Trophoblast cell (in vitro differentiated cells and primary cell): ENCODE data around the gene AHI1.

Experiments used
- DNase-seq, 2 donors: peaks; one replicate each; pipeline ENCODE4 v3.0.0-alpha.2; 2016
- H2AFZ ChIP-seq: 2 replicates; pipeline ENCODE4 v1.6.1; 2013; ENCODE audit warnings: low read length, moderate library complexity, mild to moderate bottlenecking; ENCODE audit not compliant: insufficient read depth, poor library complexity
- H2AK5ac ChIP-seq: 2 replicates; pipeline ENCODE4 v1.6.1; 2013; ENCODE audit warnings: mild to moderate bottlenecking, low read length
- H2BK120ac ChIP-seq: 2 replicates; pipeline ENCODE4 v1.6.1; 2013; ENCODE audit warnings: low read length, mild to moderate bottlenecking, moderate library complexity; ENCODE audit not compliant: insufficient read depth, poor library complexity
- H2BK12ac ChIP-seq: 2 replicates; pipeline ENCODE4 v1.6.1; 2013; ENCODE audit warnings: mild to moderate bottlenecking, low read length, moderate library complexity
- H2BK5ac ChIP-seq: 2 replicates; pipeline ENCODE4 v1.6.1; 2013; ENCODE audit warnings: low read length, low read depth, moderate library complexity, mild to moderate bottlenecking; ENCODE audit not compliant: poor library complexity
- H3K14ac ChIP-seq: 2 replicates; pipeline ENCODE4 v1.6.1; 2013; ENCODE audit warnings: mild to moderate bottlenecking, low read length
- H3K18ac ChIP-seq: 2 replicates; pipeline ENCODE4 v1.6.1; 2013; ENCODE audit warnings: mild to moderate bottlenecking, low read length
- H3K23ac ChIP-seq: 2 replicates; pipeline ENCODE4 v1.6.1; 2013; ENCODE audit warnings: low read length
- H3K27ac ChIP-seq: 2 replicates; pipeline ENCODE4 v1.5.1; 2013; ENCODE audit warnings: low read depth, mild to moderate bottlenecking, inconsistent platforms, low read length, moderate library complexity
- H3K27me3 ChIP-seq: 2 replicates; pipeline ENCODE4 v1.6.1; 2013; ENCODE audit warnings: inconsistent platforms, mild to moderate bottlenecking, low read length, moderate library complexity; ENCODE audit not compliant: insufficient read depth
- H3K36me3 ChIP-seq, 2 experiments: 1 replicate in 1 of 2; 2 replicates in 1 of 2; pipeline ENCODE4 v1.6.1; 2013; ENCODE audit warnings: low read length in 2 of 2, mild to moderate bottlenecking in 2 of 2, moderate library complexity in 1 of 2; ENCODE audit not compliant: insufficient read depth in 2 of 2, control insufficient read depth in 1 of 2
- H3K4ac ChIP-seq: 2 replicates; pipeline ENCODE4 v1.6.1; 2013; ENCODE audit warnings: low read depth, mild to moderate bottlenecking, low read length, moderate library complexity
- H3K4me1 ChIP-seq, 2 experiments: 1 replicate in 1 of 2; 2 replicates in 1 of 2; pipeline ENCODE4 v1.6.1; 2013; ENCODE audit warnings: low read length in 2 of 2, mild to moderate bottlenecking in 2 of 2, moderate library complexity in 1 of 2; ENCODE audit not compliant: insufficient read depth in 2 of 2, control insufficient read depth in 1 of 2
- H3K4me2 ChIP-seq: 2 replicates; pipeline ENCODE4 v1.6.1; 2013; ENCODE audit warnings: inconsistent platforms, mild to moderate bottlenecking, low read length, moderate library complexity
- H3K4me3 ChIP-seq: 2 replicates; pipeline ENCODE4 v1.5.1; 2013; ENCODE audit warnings: mild to moderate bottlenecking, low read depth, low read length, inconsistent platforms
- H3K79me1 ChIP-seq: one replicate; pipeline ENCODE4 v1.6.1; 2013; ENCODE audit warnings: low read length
- H3K79me2 ChIP-seq: 2 replicates; pipeline ENCODE4 v1.6.1; 2013; ENCODE audit warnings: low read length, mild to moderate bottlenecking; ENCODE audit not compliant: control insufficient read depth, insufficient read depth, poor library complexity
- H3K9ac ChIP-seq: 2 replicates; pipeline ENCODE4 v1.6.1; 2013; ENCODE audit warnings: mild to moderate bottlenecking, low read length
- H3K9me3 ChIP-seq: 2 replicates; pipeline ENCODE4 v1.6.1; 2013; ENCODE audit warnings: low read depth, mild to moderate bottlenecking, control low read depth, inconsistent platforms, low read length; ENCODE audit not compliant: insufficient read depth
- H4K12ac ChIP-seq: 2 replicates; pipeline ENCODE4 v1.6.1; 2013; ENCODE audit warnings: low read depth, mild to moderate bottlenecking, low read length, moderate library complexity
- H4K8ac ChIP-seq: 2 replicates; pipeline ENCODE4 v1.6.1; 2013; ENCODE audit warnings: low read depth, mild to moderate bottlenecking, low read length, moderate library complexity
- H4K91ac ChIP-seq: one replicate; pipeline ENCODE4 v1.6.1; 2013; ENCODE audit warnings: low read depth, mild to moderate bottlenecking, low read length, moderate library complexity
- WGBS: extraction: QIAGEN DNeasy Blood & Tissue Kit; methylation state at CpG from one replicate; pipeline ENCODE4 v1.1.7; 2013; ENCODE audit warnings: missing lambda C conversion rate; ENCODE audit not compliant: insufficient read length, insufficient coverage; ENCODE audit errors: extremely low coverage; 5-methylcytosine and 5-hydroxymethylcytosine counted together

The AHI1 gene

DNA sequence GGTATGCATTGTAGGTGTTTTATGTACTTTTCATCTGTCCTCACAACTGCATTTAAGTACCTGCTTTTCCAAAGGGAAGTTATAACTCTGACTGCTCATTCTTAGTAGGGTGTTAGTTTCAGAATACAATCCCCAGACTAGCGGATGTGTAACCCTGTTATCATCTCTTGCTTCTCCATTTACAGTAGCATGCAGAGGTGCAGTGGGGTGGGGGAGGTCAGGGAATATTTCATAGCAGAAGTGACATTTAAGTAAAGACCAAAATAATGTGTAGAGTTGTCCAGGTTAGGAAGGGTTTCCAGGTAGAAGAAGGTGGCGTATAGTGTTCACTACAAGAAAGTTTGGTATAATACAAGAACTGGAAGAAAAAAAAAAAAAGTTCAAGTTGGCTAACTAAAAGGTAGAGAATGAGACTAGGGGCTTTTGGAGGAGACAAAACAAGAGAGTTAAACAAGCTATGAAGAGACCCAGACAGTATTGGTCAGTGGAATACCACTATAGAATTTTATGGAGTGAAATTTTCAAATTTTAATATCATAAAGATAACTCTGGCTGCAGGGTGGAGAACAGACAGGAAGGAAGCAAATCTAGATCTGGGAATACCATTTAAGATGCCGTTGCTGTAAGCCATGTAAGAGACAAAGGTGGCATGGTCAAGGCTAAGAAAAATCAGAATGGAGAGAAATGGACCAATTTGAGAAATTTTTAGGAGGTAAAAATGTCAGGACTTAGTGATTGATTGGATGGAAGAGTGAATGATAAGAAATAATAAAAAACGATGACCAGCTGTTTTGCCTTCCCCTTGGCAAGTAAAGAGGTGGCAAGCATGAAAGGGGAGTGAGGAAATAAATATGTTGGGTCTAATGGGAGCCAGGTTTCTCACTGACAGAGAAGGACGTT, 2.2 kb upstream of the AHI1 start:
- DNase-seq, result no peak
- H4K12ac ChIP-seq, result no peak overlapping the region
- H3K4ac ChIP-seq, result no peak overlapping the region
- H3K36me3 ChIP-seq, result no peaks in the 10 kb centered on the region
- H3K9ac ChIP-seq, result no peak overlapping the region
- H4K8ac ChIP-seq, result no peak overlapping the region
- no peak overlapping the region for H3K4me2 ChIP-seq
- no peak overlapping the region for H2AK5ac ChIP-seq
- H2AFZ ChIP-seq, result no peak overlapping the region
- H3K79me1 ChIP-seq, result peaks cover 13% of the 10 kb centered on the region
- WGBS, result 100% methylated on average over 1 of the region's 5 CpGs
- H2BK120ac ChIP-seq, result no peak overlapping the region
- H2BK12ac ChIP-seq, result no peak overlapping the region
- H3K23ac ChIP-seq, result no peak overlapping the region
- H3K4me1 ChIP-seq, result no peaks in the 10 kb centered on the region
- H3K18ac ChIP-seq, result no peak overlapping the region
- H2BK5ac ChIP-seq, result no peak overlapping the region
- H3K9me3 ChIP-seq, result no peaks in the 10 kb centered on the region
- H3K27me3 ChIP-seq, result no peaks in the 10 kb centered on the region
- peaks cover 2% of the 10 kb centered on the region for H3K79me2 ChIP-seq
- no peak overlapping the region for H4K91ac ChIP-seq
- H3K27ac ChIP-seq, result no peak overlapping the region
- H3K4me3 ChIP-seq, result no peak overlapping the region
- H3K14ac ChIP-seq, result no peak overlapping the region

DNA sequence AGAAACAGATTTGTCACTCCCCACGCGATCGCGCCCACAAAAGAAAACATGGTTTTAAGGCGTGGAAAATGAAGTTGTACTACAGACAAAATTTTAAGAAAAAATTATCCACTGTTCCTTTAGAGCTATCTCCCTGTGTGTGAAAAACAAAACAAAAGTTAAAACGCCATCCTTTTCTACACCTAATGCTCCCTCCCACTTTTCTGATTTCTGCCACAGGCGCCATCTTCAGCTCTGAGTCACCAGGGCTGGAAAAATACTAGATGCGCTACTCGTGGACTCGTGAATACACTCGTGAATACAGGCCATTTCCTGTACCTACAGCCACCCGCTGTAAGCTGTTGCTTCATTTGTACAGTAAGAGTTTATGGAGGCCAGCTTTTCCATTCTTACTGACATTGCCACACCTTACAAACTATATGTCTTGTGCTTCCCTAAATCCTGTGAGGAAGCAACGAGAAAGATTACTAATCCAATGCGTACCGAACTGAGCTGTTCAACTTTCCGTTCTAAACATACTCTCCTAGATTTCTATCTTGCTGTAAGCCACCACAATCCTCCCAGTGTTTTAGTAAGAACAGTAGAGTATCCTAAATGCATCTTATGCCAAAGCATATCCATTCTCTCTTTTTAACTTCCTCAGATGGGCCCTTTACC, 773 bp upstream of the AHI1 start:
- peak overlapping the region; percentile 81 for H3K14ac ChIP-seq
- DNase-seq, result peak; percentile 89 to 97
- peak overlapping the region; percentile 89 for H2AFZ ChIP-seq
- peak overlapping the region; percentile 92 for H4K8ac ChIP-seq
- peak overlapping the region; percentile 39 for H3K4ac ChIP-seq
- no peaks in the 10 kb centered on the region for H3K27me3 ChIP-seq
- H3K36me3 ChIP-seq, result peaks cover 0 to 2% of the 10 kb centered on the region in 2 experiments
- H4K91ac ChIP-seq, result peak overlapping the region; percentile 94
- H3K4me3 ChIP-seq, result peak overlapping the region; percentile 81
- no peaks in the 10 kb centered on the region for H3K4me1 ChIP-seq
- H2BK12ac ChIP-seq, result peak overlapping the region; percentile 68
- H3K9ac ChIP-seq, result peak overlapping the region; percentile 66
- no CpG with 5 or more reads among the region's 16 CpGs for WGBS
- peak overlapping the region; percentile 96 for H2BK5ac ChIP-seq
- peak overlapping the region; percentile 74 for H4K12ac ChIP-seq
- no peak overlapping the region for H3K23ac ChIP-seq
- peak overlapping the region; percentile 86 for H3K27ac ChIP-seq
- H2BK120ac ChIP-seq, result peak overlapping the region; percentile 91
- peaks cover 13% of the 10 kb centered on the region for H3K79me1 ChIP-seq
- no peaks in the 10 kb centered on the region for H3K9me3 ChIP-seq
- peak overlapping the region; percentile 36 for H3K18ac ChIP-seq
- H2AK5ac ChIP-seq, result no peak overlapping the region
- peaks cover 2% of the 10 kb centered on the region for H3K79me2 ChIP-seq
- peak overlapping the region; percentile 71 for H3K4me2 ChIP-seq

DNA sequence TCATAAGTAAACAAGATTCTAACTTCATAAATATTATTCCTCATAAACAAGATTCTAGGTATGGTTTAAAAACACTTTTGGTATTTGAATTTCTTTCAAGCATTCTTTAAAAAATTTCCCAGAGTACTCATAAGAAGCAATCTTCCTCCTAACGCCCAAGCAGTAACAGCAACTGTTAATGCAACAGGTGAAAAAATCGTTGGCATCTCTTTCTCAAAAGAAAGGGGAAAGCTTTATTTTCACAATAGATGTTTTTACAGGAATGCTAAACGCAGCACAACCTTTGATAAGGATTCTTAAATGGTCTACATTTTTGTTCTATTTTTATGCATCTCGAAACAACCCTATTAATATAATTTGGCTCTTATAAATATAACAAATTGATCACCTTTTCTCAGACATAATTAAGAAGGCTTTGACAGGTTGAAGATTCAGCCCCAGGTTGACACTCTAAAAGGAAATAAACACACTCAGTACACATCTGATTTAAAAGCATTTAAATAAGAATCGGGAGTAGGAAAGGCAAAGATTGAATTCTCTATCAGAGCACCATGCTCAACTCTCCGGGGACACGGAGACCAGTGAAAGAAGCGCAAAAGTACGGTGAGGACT, 634 bp downstream of the AHI1 start:
- H3K9me3 ChIP-seq, result no peaks in the 10 kb centered on the region
- H2BK12ac ChIP-seq, result no peak overlapping the region
- peak overlapping the region; percentile 81 for H3K4me3 ChIP-seq
- no peaks in the 10 kb centered on the region for H3K4me1 ChIP-seq
- H2AFZ ChIP-seq, result peak overlapping the region; percentile 89
- peaks cover 2% of the 10 kb centered on the region for H3K79me2 ChIP-seq
- peak overlapping the region; percentile 65 for H3K14ac ChIP-seq
- no peak overlapping the region for H2AK5ac ChIP-seq
- DNase-seq, result peak; percentile 8 to 82
- H3K27me3 ChIP-seq, result no peaks in the 10 kb centered on the region
- peak overlapping the region; percentile 71 for H4K91ac ChIP-seq
- H2BK120ac ChIP-seq, result peak overlapping the region; percentile 62
- H2BK5ac ChIP-seq, result no peak overlapping the region
- H4K8ac ChIP-seq, result peak overlapping the region; percentile 92
- peak overlapping the region; percentile 20 for H3K9ac ChIP-seq
- H3K4me2 ChIP-seq, result peak overlapping the region; percentile 54
- H3K23ac ChIP-seq, result no peak overlapping the region
- peaks cover 0 to 2% of the 10 kb centered on the region in 2 experiments for H3K36me3 ChIP-seq
- WGBS, result no CpG with 5 or more reads among the region's 9 CpGs
- H3K4ac ChIP-seq, result no peak overlapping the region
- no peak overlapping the region for H3K27ac ChIP-seq
- peak overlapping the region; percentile 36 for H3K18ac ChIP-seq
- H4K12ac ChIP-seq, result peak overlapping the region; percentile 49
- H3K79me1 ChIP-seq, result peaks cover 13% of the 10 kb centered on the region

DNA sequence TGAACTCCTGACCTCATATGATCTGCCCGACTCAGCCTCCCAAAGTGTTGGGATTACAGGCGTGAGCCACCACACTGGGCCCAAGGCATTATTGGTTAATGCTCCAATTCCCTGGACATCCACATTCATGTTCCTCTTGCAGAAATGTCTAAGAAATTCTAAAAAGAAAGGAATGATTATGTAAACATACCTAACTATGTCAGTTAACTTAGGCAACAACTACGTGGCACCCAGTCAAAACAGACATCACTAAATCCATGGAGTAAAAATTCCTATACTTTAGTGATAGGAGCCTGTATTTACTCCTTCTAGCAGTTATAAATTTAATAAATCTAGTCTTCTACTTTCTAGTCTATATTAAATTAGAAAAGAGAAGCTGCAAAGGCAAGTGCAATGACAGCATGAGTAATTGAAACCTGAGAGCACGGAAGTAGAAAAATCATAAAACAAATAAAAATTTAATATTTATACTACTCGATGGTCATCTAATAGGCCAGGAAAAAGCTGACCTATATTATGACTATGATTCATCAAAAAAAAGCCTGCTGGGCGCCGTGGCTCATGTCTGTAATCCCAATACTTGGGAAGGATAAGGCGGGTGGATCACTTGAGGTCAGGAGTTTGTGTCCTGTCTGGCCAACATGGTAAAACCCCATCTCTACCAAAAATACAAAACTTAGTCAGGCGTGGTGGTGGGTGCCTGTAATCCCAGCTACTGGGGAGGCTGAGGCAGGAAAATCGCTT, 4.2 kb downstream of the AHI1 start:
- peaks cover 12% of the 10 kb centered on the region for H3K79me1 ChIP-seq
- H3K9ac ChIP-seq, result no peak overlapping the region
- peaks cover 2% of the 10 kb centered on the region for H3K79me2 ChIP-seq
- H3K27ac ChIP-seq, result no peak overlapping the region
- no peaks in the 10 kb centered on the region for H3K27me3 ChIP-seq
- H3K4me3 ChIP-seq, result no peak overlapping the region
- H2BK5ac ChIP-seq, result no peak overlapping the region
- no peak overlapping the region for H2AK5ac ChIP-seq
- H3K4me1 ChIP-seq, result no peaks in the 10 kb centered on the region
- WGBS, result no CpG with 5 or more reads among the region's 10 CpGs
- H2AFZ ChIP-seq, result no peak overlapping the region
- no peak overlapping the region for H3K23ac ChIP-seq
- no peak overlapping the region for H3K4me2 ChIP-seq
- no peak overlapping the region for H3K4ac ChIP-seq
- H3K14ac ChIP-seq, result no peak overlapping the region
- H3K36me3 ChIP-seq, result peaks cover 0 to 2% of the 10 kb centered on the region in 2 experiments
- H2BK12ac ChIP-seq, result no peak overlapping the region
- no peak overlapping the region for H4K91ac ChIP-seq
- no peak overlapping the region for H2BK120ac ChIP-seq
- H3K18ac ChIP-seq, result no peak overlapping the region
- no peak overlapping the region for H4K12ac ChIP-seq
- H4K8ac ChIP-seq, result no peak overlapping the region
- peak; percentile 17 to 33 for DNase-seq
- H3K9me3 ChIP-seq, result no peaks in the 10 kb centered on the region
